ENCODE measurements around the gene MOCS1.

The MOCS1 gene

GRCh38 chr6:39950125-39950720 is 16.0 kb upstream of the MOCS1 start:
- in situ Hi-C loops (cut with MboI; ENCODE audit: low sequenced_read_pairs) = no loop called here

- in situ Hi-C loops (cut with MboI; ENCODE audit: low sequenced_read_pairs) = no loop called here
These were observed 14.0 kb upstream of the MOCS1 start for GRCh38 chr6:39948199-39948791.

- in situ Hi-C loops (cut with MboI; ENCODE audit: low sequenced_read_pairs) = no loop called here
These were observed 13.4 kb upstream of the MOCS1 start for GRCh38 chr6:39947611-39948068.

- in situ Hi-C loops (cut with MboI; ENCODE audit: low sequenced_read_pairs) = no loop called here
These were observed 11.4 kb upstream of the MOCS1 start for GRCh38 chr6:39945626-39946025.

GRCh38 chr6:39942903-39943580 is 8.8 kb upstream of the MOCS1 start:
- in situ Hi-C loops (cut with MboI; ENCODE audit: low sequenced_read_pairs) = no loop called here

GRCh38 chr6:39941820-39942219 is 7.6 kb upstream of the MOCS1 start:
- in situ Hi-C loops (cut with MboI; ENCODE audit: low sequenced_read_pairs) = no loop called here

GRCh38 chr6:39941138-39941537 is 6.9 kb upstream of the MOCS1 start:
- in situ Hi-C loops (cut with MboI; ENCODE audit: low sequenced_read_pairs) = no loop called here

GRCh38 chr6:39938773-39939654 is 4.8 kb upstream of the MOCS1 start:
- in situ Hi-C loops (cut with MboI; ENCODE audit: low sequenced_read_pairs) = no loop called here

- in situ Hi-C loops (cut with MboI; ENCODE audit: low sequenced_read_pairs) = no loop called here
These were observed 3.5 kb upstream of the MOCS1 start for GRCh38 chr6:39937686-39938333.

- in situ Hi-C loops (cut with MboI; ENCODE audit: low sequenced_read_pairs) = no loop called here
These were observed 2.6 kb upstream of the MOCS1 start for GRCh38 chr6:39936857-39937256.

- in situ Hi-C loops (cut with MboI; ENCODE audit: low sequenced_read_pairs) = no loop called here
These were observed 979 bp upstream of the MOCS1 start for GRCh38 chr6:39935241-39935640.

GRCh38 chr6:39933669-39934130 is 562 bp downstream of the MOCS1 start:
- in situ Hi-C loops (cut with MboI; ENCODE audit: low sequenced_read_pairs) = no loop called here

- in situ Hi-C loops (cut with MboI; ENCODE audit: low sequenced_read_pairs) = no loop called here
These were observed 1.8 kb downstream of the MOCS1 start for GRCh38 chr6:39932386-39932910.

- in situ Hi-C loops (cut with MboI; ENCODE audit: low sequenced_read_pairs) = no loop called here
These were observed 2.7 kb downstream of the MOCS1 start for GRCh38 chr6:39931607-39932006.

- in situ Hi-C loops (cut with MboI; ENCODE audit: low sequenced_read_pairs) = no loop called here
These were observed 3.7 kb downstream of the MOCS1 start for GRCh38 chr6:39930540-39930939.

- in situ Hi-C loops (cut with MboI; ENCODE audit: low sequenced_read_pairs) = no loop called here
These were observed 4.4 kb downstream of the MOCS1 start for GRCh38 chr6:39929733-39930461.

GRCh38 chr6:39929039-39929732 is 5.1 kb downstream of the MOCS1 start:
- in situ Hi-C loops (cut with MboI; ENCODE audit: low sequenced_read_pairs) = no loop called here

GRCh38 chr6:39927159-39927558 is 7.1 kb downstream of the MOCS1 start:
- in situ Hi-C loops (cut with MboI; ENCODE audit: low sequenced_read_pairs) = no loop called here

- in situ Hi-C loops (cut with MboI; ENCODE audit: low sequenced_read_pairs) = no loop called here
These were observed 7.6 kb downstream of the MOCS1 start for GRCh38 chr6:39926668-39927067.

Measured in HL-60/S4 treated with phorbol 12-myristate 13-acetate at 8.2 ng/mL for 4 days and 3 days (cell line).